Esophagus squamous epithelium (tissue), 4 donors: ENCODE measurements around the gene KCNH6.

ENCODE experiments used
- POLR2A ChIP-seq, 4 donors: fragments of 450-650 bp; IDR thresholded peaks; one replicate each; pipeline ENCODE4 v1.6.1; 2017; ENCODE audit warnings: antibody characterized with exemption in 4 of 4, mild to moderate bottlenecking in 4 of 4, moderate library complexity in 3 of 4
- TF ChIP-seq, protein P1 (sequence below), 6 experiments: fragments of 450-650 bp in 4 of 6; fragments of 200-600 bp in 2 of 6; sonication (generic) in 2 of 6; IDR thresholded peaks; one replicate each; pipeline ENCODE4 v1.5.1; 2016 to 2019; ENCODE audit warnings: antibody characterized with exemption in 6 of 6, mild to moderate bottlenecking in 4 of 6, moderate library complexity in 4 of 6

DNA sequence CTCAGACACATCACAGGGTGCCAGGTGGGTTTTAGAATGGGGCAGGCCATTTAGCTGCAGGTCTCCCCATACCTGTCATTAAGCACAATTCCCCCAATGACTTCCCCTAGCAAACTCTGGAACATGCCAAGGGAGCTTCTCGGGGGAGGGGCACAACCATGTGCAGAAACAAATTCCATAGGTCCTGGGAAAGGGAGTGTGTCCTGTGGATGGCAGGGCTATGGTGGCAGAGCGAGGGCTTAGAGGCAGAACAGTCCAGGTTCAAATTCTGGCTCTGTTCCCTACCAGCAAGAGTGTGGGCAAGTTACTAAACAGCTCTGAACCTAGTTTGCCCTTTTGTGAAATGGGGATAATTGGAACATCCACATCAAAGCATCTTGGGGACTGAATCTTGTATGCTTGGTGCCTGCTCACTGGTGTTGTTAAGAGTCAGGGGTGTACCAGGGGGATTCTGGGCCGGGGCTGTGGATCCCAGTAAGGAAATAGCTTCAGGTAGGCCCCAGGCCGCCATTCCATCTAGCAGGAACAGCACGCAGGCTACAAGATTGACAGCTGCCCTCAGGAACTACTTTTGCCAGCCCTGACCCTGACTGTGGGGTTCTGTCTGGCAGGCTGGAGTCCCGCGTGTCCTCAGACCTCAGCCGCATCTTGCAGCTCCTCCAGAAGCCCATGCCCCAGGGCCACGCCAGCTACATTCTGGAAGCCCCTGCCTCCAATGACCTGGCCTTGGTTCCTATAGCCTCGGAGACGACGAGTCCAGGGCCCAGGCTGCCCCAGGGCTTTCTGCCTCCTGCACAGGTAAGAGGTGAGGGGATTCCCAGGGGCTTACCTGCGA lies 21.5 kb downstream of the KCNH6 start:
- TF ChIP-seq, protein P1, sequence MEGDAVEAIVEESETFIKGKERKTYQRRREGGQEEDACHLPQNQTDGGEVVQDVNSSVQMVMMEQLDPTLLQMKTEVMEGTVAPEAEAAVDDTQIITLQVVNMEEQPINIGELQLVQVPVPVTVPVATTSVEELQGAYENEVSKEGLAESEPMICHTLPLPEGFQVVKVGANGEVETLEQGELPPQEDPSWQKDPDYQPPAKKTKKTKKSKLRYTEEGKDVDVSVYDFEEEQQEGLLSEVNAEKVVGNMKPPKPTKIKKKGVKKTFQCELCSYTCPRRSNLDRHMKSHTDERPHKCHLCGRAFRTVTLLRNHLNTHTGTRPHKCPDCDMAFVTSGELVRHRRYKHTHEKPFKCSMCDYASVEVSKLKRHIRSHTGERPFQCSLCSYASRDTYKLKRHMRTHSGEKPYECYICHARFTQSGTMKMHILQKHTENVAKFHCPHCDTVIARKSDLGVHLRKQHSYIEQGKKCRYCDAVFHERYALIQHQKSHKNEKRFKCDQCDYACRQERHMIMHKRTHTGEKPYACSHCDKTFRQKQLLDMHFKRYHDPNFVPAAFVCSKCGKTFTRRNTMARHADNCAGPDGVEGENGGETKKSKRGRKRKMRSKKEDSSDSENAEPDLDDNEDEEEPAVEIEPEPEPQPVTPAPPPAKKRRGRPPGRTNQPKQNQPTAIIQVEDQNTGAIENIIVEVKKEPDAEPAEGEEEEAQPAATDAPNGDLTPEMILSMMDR (IDR thresholded peaks at IDR 0.05): no peak
- TF ChIP-seq POLR2A (IDR thresholded peaks at IDR 0.05): no peak
